HL-60 (cell line): ENCODE results near the gene GGTA1.

ENCODE experiments used
- DNase-seq, 2 experiments: peaks; one replicate each; pipeline ENCODE4 v3.0.0-alpha.2; 2010 to 2020; ENCODE audit warnings: low read depth in 1 of 2, low spot score in 1 of 2
- H3K27ac ChIP-seq: fragments of 250-450 bp; sonication (Bioruptor Pico); replicated peaks from 2 replicates; pipeline ENCODE4 v1.5.1; 2020; ENCODE audit warnings: mild to moderate bottlenecking, moderate library complexity
- H3K27me3 ChIP-seq: fragments of 250-450 bp; sonication (Bioruptor Pico); 2 replicates; pipeline ENCODE4 v1.5.1; 2021; ENCODE audit warnings: mild to moderate bottlenecking, moderate library complexity; ENCODE audit not compliant: insufficient read depth, poor library complexity, severe bottlenecking
- H3K4me3 ChIP-seq: replicated peaks from 2 replicates; pipeline ENCODE4 v1.5.1; 2011; ENCODE audit warnings: mild to moderate bottlenecking, control low read depth, low read length; ENCODE audit not compliant: insufficient read depth
- GABPA ChIP-seq: IDR thresholded peaks from 2 replicates; pipeline ENCODE4 v1.6.1; 2012; ENCODE audit warnings: low read depth
- POLR2AphosphoS5 ChIP-seq: IDR thresholded peaks from 2 replicates; pipeline ENCODE4 v1.6.1; 2012; ENCODE audit warnings: low read depth
- SPI1 ChIP-seq: IDR thresholded peaks from 2 replicates; pipeline ENCODE4 v1.6.1; 2012; ENCODE audit warnings: low read depth, mild to moderate bottlenecking, borderline replicate concordance
- TF ChIP-seq, protein P1 (sequence below): IDR thresholded peaks from one replicate; pipeline ENCODE4 v1.5.1; 2011; ENCODE audit warnings: low read length, control low read depth, inconsistent platforms; ENCODE audit not compliant: insufficient read depth
- TF ChIP-seq, protein P2 (sequence below): IDR thresholded peaks from 2 replicates; pipeline ENCODE4 v1.6.1; 2012; ENCODE audit warnings: low read depth; ENCODE audit not compliant: insufficient replicate concordance

Gene GGTA1

DNA sequence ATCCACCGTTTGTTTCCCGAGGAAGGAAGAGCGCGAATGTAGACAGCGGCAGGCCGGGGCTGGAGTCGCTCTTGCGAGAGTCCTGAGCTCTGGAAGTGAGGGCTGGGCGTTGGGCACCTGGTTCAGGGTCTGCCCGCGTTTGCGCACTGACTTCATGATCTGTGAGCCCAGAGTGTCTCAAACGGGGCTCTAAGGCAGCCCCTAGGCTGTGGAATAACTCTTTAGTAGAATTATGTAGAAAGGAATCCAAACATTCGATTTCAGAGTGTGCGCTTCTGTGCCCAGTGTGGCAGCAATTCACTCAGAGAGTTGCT lies 478 bp upstream of the GGTA1 start:
- Histone ChIP-seq H3K27me3 (peaks cover 8% of the 10 kb centered on the region), H3K4me3 (no peak overlapping the region), H3K27ac (no peak overlapping the region)
- no peak for TF ChIP-seq POLR2AphosphoS5
- no peak for TF ChIP-seq SPI1
- TF ChIP-seq GABPA = no peak
- DNase-seq = no peak

DNA sequence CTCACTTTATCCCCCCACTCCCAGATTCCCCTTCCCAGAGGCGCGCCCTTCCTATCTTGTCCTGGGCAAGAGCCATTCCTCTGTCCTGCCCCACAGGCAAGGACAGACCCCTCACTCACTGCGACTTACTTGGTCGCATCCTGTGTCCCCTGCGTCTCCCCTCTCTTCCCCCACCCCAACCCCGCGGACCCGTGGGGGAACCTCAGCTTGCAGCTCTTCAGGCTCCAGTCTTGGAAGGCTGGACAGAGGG lies 542 bp downstream of the GGTA1 start:
- H3K27ac ChIP-seq = no peak overlapping the region
- H3K4me3 ChIP-seq = peak overlapping the region; percentile 35; the same call in 1 of the 2 replicates
- H3K27me3 ChIP-seq = peaks cover 8% of the 10 kb centered on the region
- TF ChIP-seq, protein P1, sequence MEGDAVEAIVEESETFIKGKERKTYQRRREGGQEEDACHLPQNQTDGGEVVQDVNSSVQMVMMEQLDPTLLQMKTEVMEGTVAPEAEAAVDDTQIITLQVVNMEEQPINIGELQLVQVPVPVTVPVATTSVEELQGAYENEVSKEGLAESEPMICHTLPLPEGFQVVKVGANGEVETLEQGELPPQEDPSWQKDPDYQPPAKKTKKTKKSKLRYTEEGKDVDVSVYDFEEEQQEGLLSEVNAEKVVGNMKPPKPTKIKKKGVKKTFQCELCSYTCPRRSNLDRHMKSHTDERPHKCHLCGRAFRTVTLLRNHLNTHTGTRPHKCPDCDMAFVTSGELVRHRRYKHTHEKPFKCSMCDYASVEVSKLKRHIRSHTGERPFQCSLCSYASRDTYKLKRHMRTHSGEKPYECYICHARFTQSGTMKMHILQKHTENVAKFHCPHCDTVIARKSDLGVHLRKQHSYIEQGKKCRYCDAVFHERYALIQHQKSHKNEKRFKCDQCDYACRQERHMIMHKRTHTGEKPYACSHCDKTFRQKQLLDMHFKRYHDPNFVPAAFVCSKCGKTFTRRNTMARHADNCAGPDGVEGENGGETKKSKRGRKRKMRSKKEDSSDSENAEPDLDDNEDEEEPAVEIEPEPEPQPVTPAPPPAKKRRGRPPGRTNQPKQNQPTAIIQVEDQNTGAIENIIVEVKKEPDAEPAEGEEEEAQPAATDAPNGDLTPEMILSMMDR = no peak
- TF ChIP-seq GABPA (no peak), SPI1 (no peak), POLR2AphosphoS5 (no peak)
- TF ChIP-seq, protein P2, sequence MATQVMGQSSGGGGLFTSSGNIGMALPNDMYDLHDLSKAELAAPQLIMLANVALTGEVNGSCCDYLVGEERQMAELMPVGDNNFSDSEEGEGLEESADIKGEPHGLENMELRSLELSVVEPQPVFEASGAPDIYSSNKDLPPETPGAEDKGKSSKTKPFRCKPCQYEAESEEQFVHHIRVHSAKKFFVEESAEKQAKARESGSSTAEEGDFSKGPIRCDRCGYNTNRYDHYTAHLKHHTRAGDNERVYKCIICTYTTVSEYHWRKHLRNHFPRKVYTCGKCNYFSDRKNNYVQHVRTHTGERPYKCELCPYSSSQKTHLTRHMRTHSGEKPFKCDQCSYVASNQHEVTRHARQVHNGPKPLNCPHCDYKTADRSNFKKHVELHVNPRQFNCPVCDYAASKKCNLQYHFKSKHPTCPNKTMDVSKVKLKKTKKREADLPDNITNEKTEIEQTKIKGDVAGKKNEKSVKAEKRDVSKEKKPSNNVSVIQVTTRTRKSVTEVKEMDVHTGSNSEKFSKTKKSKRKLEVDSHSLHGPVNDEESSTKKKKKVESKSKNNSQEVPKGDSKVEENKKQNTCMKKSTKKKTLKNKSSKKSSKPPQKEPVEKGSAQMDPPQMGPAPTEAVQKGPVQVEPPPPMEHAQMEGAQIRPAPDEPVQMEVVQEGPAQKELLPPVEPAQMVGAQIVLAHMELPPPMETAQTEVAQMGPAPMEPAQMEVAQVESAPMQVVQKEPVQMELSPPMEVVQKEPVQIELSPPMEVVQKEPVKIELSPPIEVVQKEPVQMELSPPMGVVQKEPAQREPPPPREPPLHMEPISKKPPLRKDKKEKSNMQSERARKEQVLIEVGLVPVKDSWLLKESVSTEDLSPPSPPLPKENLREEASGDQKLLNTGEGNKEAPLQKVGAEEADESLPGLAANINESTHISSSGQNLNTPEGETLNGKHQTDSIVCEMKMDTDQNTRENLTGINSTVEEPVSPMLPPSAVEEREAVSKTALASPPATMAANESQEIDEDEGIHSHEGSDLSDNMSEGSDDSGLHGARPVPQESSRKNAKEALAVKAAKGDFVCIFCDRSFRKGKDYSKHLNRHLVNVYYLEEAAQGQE = no peak
- no peak for DNase-seq

DNA sequence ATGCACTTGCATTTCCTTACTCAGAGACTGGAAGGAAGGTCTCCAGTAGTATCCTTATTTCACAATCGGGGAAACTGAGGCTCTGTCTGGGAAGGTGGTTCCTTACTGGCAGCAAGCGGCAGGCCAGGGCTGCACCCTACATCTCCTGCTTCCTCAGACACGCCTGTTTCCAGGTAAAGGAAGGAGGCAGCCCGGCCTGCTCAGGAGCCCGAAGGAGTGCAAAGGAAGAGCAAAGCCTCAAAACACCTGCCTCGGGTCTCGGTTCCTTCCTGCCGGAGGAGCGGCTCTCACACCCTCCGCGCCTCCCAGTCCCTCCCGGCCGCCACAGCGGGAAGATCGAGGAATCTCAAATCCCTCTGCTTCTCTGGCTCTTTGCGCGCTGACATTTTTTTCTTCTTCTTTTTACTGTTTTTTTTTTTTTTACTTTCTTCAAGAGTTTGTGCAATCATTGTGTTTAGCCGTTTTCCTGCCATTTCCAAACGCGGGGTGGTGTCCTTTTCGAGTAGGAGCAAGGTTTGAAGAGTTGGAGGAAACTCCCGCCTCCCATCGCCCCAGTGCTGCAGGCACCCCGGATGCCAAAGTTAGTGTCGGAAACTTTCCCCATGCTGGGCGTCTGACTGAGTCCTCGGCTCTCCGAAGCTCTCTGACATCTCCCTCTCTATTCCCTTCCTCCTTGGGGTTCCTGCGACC lies 1.0 kb downstream of the GGTA1 start:
- no peak overlapping the region for H3K27ac ChIP-seq
- H3K27me3 ChIP-seq = peaks cover 8% of the 10 kb centered on the region
- peak in 1 of 2 experiments; percentile 65 for DNase-seq
- TF ChIP-seq, protein P2 = no peak
- TF ChIP-seq SPI1 (no peak), GABPA (no peak), POLR2AphosphoS5 (no peak)
- H3K4me3 ChIP-seq = peak overlapping the region; percentile 35

DNA sequence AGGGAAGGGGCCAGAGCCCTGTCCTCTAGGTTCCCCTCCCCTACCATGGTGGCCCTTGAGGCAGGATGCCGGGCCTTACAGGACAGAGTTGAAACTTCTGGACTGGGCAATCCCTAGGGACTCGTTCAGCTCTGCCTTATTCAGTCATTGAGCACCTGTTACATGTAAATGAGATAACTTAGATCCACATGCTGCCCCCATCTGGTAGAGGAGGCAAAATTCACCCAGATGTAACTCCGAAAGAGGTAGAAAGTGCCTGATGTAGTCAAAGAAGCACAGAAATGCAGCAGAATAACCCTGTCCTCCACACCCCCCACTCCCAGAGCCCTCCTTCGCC lies 1.5 kb downstream of the GGTA1 start:
- no peak overlapping the region for H3K27ac ChIP-seq
- peak overlapping the region; percentile 24 for H3K4me3 ChIP-seq
- H3K27me3 ChIP-seq = peaks cover 8% of the 10 kb centered on the region
- peak in 1 of 2 experiments; percentile 82 for DNase-seq
- no peak for TF ChIP-seq SPI1
- TF ChIP-seq, protein P1 = peak; percentile 50

DNA sequence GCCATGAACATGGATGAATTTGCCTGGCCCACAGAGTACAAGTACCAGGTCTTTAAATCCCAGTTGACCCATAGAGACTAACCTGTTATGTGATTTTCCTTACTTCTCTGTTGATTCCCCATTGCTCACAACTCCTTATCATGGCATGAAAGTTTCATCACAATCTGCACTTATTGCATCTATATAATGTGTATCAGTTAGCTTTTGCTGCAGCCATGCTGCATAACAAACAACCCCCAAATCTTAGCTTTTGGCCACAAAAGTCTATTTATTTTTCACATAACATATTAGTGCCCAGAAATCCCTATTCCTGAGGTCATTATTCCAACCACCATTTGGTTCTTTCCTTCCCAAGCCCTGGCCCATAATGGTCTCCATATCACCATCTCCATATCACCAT lies 3.7 kb downstream of the GGTA1 start:
- DNase-seq = no peak
- TF ChIP-seq POLR2AphosphoS5 (no peak), SPI1 (no peak), GABPA (no peak)
- TF ChIP-seq, protein P1 = no peak
- TF ChIP-seq, protein P2 = no peak
- Histone ChIP-seq H3K4me3 (no peak overlapping the region), H3K27ac (no peak overlapping the region), H3K27me3 (peaks cover 8% of the 10 kb centered on the region)
